IMR-90 (cell line): ENCODE data around the gene NAA11.

ENCODE experiments used
- MAZ ChIP-seq: IDR thresholded peaks from 2 replicates; pipeline ENCODE4 v1.6.1; 2012; ENCODE audit warnings: low read depth, mild to moderate bottlenecking, low read length, improper control_type of control experiment, moderate library complexity, borderline replicate concordance
- MXI1 ChIP-seq: IDR thresholded peaks from 2 replicates; pipeline ENCODE4 v1.6.1; 2012; ENCODE audit warnings: low read depth, mild to moderate bottlenecking, low read length, moderate library complexity, borderline replicate concordance
- POLR2A ChIP-seq: IDR thresholded peaks from 2 replicates; pipeline ENCODE4 v1.6.1; 2012; ENCODE audit warnings: mild to moderate bottlenecking, low read depth, low read length
- RAD21 ChIP-seq: IDR thresholded peaks from 2 replicates; pipeline ENCODE4 v1.6.1; 2012; ENCODE audit warnings: low read length, improper control_type of control experiment
- TF ChIP-seq, protein P1 (sequence below): conservative IDR thresholded peaks from 2 replicates; pipeline ENCODE4 v1.5.1; 2012; ENCODE audit warnings: mild to moderate bottlenecking, low read depth, low read length, improper control_type of control experiment
- TF ChIP-seq, protein P2 (sequence below): fragments of 150-350 bp; IDR thresholded peaks from 2 replicates; pipeline ENCODE4 v1.6.1; 2017; ENCODE audit warnings: mild to moderate bottlenecking, antibody characterized with exemption, low read length, low read depth
- TF ChIP-seq, protein P3 (sequence below): fragments of 150-350 bp; IDR thresholded peaks from 2 replicates; pipeline ENCODE4 v1.6.1; 2016; ENCODE audit warnings: low read depth, mild to moderate bottlenecking, low read length, moderate library complexity, borderline replicate concordance

DNA sequence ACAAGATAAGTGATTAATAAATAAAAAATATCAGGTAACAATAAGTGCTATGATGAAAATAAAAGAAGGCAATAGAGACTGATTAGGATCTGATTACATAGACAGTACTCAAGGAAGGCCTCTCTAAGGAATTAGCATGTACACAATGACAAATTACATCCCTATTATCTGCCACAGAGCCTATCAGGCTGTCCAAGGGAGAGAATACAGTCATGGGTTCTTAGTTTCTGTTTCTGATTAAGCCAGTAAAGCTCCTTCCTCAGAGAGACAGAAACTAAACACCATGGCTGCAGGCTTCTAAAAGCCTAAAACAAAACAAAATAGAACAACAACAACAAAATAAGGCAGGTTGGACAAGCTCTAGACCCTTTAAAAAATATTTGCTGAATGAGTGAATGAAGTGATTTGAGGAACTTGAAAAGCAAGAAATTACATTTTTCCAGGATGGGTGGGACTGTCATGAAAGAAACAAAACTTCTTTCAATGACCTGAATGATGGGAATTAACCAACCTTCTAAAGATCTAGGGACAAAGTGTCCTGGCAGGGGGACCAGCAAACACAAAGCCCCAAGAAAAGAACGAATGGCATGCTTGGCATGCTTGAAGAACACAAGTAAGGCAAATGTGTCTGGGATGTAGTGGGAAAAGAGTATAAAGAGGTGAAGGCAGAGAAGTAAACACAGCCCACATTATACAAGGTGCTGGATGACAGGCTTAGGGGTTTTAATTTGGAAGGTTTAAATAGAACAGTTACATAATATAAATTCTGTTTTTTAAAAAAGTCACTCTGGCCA, 44.1 kb downstream of the NAA11 start:
- no peak for TF ChIP-seq MXI1
- TF ChIP-seq, protein P1, sequence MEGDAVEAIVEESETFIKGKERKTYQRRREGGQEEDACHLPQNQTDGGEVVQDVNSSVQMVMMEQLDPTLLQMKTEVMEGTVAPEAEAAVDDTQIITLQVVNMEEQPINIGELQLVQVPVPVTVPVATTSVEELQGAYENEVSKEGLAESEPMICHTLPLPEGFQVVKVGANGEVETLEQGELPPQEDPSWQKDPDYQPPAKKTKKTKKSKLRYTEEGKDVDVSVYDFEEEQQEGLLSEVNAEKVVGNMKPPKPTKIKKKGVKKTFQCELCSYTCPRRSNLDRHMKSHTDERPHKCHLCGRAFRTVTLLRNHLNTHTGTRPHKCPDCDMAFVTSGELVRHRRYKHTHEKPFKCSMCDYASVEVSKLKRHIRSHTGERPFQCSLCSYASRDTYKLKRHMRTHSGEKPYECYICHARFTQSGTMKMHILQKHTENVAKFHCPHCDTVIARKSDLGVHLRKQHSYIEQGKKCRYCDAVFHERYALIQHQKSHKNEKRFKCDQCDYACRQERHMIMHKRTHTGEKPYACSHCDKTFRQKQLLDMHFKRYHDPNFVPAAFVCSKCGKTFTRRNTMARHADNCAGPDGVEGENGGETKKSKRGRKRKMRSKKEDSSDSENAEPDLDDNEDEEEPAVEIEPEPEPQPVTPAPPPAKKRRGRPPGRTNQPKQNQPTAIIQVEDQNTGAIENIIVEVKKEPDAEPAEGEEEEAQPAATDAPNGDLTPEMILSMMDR, result no peak
- TF ChIP-seq, protein P2, sequence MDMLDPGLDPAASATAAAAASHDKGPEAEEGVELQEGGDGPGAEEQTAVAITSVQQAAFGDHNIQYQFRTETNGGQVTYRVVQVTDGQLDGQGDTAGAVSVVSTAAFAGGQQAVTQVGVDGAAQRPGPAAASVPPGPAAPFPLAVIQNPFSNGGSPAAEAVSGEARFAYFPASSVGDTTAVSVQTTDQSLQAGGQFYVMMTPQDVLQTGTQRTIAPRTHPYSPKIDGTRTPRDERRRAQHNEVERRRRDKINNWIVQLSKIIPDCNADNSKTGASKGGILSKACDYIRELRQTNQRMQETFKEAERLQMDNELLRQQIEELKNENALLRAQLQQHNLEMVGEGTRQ, result no peak
- TF ChIP-seq, protein P3, sequence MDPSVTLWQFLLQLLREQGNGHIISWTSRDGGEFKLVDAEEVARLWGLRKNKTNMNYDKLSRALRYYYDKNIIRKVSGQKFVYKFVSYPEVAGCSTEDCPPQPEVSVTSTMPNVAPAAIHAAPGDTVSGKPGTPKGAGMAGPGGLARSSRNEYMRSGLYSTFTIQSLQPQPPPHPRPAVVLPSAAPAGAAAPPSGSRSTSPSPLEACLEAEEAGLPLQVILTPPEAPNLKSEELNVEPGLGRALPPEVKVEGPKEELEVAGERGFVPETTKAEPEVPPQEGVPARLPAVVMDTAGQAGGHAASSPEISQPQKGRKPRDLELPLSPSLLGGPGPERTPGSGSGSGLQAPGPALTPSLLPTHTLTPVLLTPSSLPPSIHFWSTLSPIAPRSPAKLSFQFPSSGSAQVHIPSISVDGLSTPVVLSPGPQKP, result no peak
- no peak for TF ChIP-seq POLR2A
- TF ChIP-seq MAZ, result no peak
- TF ChIP-seq RAD21, result no peak
